Measurements from ENCODE around the gene METTL8.

Gene METTL8

GRCh38 chr2:171271386-171271785 lies 162.4 kb downstream of the METTL8 start:
- Histone ChIP-seq H3F3A (ENCODE audit: low read depth) (no peaks in the 10 kb centered on the region), H2AFZ (ENCODE audit: low read length) (no peak overlapping the region), H4K20me1 (ENCODE audit: insufficient read depth, low read length, poor library complexity, severe bottlenecking) (no peaks in the 10 kb centered on the region), H3K4me2 (ENCODE audit: low read depth, low read length, poor library complexity, severe bottlenecking) (no peak overlapping the region), H3K36me3 (ENCODE audit: insufficient read depth, low read length) (no peaks in the 10 kb centered on the region), H3K9ac (ENCODE audit: low read depth, low read length, poor library complexity, severe bottlenecking) (no peak overlapping the region), H3K9me2 (replicated peaks; ENCODE audit: low read depth, low read length) (no peaks in the 10 kb centered on the region), H3K4me1 (ENCODE audit: insufficient read depth, low read length, poor library complexity, severe bottlenecking) (peaks cover under 1% of the 10 kb centered on the region), H3K9me3 (ENCODE audit: insufficient read depth, low read depth, low read length) (no peaks in the 10 kb centered on the region), H3K79me2 (ENCODE audit: insufficient read depth, low read length) (no peaks in the 10 kb centered on the region), H3K4me3 (ENCODE audit: low read length, poor library complexity, severe bottlenecking) (no peak overlapping the region), H3K27me3 (ENCODE audit: insufficient read depth, low read length, poor library complexity, severe bottlenecking) (no peaks in the 10 kb centered on the region)
- no peak for TF ChIP-seq EZH2phosphoT487 (IDR thresholded peaks at IDR 0.05; ENCODE audit: borderline replicate concordance)
- TF ChIP-seq, protein P1, sequence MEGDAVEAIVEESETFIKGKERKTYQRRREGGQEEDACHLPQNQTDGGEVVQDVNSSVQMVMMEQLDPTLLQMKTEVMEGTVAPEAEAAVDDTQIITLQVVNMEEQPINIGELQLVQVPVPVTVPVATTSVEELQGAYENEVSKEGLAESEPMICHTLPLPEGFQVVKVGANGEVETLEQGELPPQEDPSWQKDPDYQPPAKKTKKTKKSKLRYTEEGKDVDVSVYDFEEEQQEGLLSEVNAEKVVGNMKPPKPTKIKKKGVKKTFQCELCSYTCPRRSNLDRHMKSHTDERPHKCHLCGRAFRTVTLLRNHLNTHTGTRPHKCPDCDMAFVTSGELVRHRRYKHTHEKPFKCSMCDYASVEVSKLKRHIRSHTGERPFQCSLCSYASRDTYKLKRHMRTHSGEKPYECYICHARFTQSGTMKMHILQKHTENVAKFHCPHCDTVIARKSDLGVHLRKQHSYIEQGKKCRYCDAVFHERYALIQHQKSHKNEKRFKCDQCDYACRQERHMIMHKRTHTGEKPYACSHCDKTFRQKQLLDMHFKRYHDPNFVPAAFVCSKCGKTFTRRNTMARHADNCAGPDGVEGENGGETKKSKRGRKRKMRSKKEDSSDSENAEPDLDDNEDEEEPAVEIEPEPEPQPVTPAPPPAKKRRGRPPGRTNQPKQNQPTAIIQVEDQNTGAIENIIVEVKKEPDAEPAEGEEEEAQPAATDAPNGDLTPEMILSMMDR (conservative IDR thresholded peaks at IDR 0.05; ENCODE audit: low read length), result no peak

GRCh38 chr2:171267855-171268629 lies 165.7 kb downstream of the METTL8 start:
- Histone ChIP-seq H3K4me2 (ENCODE audit: low read depth, low read length, poor library complexity, severe bottlenecking) (no peak overlapping the region), H3K9me3 (ENCODE audit: insufficient read depth, low read depth, low read length) (no peaks in the 10 kb centered on the region), H3K27me3 (ENCODE audit: insufficient read depth, low read length, poor library complexity, severe bottlenecking) (no peaks in the 10 kb centered on the region), H2AFZ (ENCODE audit: low read length) (no peak overlapping the region), H4K20me1 (ENCODE audit: insufficient read depth, low read length, poor library complexity, severe bottlenecking) (no peaks in the 10 kb centered on the region), H3K79me2 (ENCODE audit: insufficient read depth, low read length) (no peaks in the 10 kb centered on the region), H3F3A (ENCODE audit: low read depth) (no peaks in the 10 kb centered on the region), H3K36me3 (ENCODE audit: insufficient read depth, low read length) (no peaks in the 10 kb centered on the region), H3K9ac (ENCODE audit: low read depth, low read length, poor library complexity, severe bottlenecking) (no peak overlapping the region), H3K4me1 (ENCODE audit: insufficient read depth, low read length, poor library complexity, severe bottlenecking) (peaks cover 6% of the 10 kb centered on the region), H3K4me3 (ENCODE audit: low read length, poor library complexity, severe bottlenecking) (no peak overlapping the region), H3K9me2 (replicated peaks; ENCODE audit: low read depth, low read length) (no peaks in the 10 kb centered on the region)
- TF ChIP-seq, protein P1 (conservative IDR thresholded peaks at IDR 0.05; ENCODE audit: low read length), result no peak
- no peak for TF ChIP-seq EZH2phosphoT487 (IDR thresholded peaks at IDR 0.05; ENCODE audit: borderline replicate concordance)
